HepG2 (cell line): Measurements from ENCODE around the gene TRPC1. TPM values are rescaled to one million over a fixed set of nuclear protein-coding genes. Genes with fewer than 3 reads are reported as not detected.

Experiments used
- FOXA1 ChIP-seq, 2 experiments: fragments of 450-650 bp in 1 of 2; sonication (generic) in 1 of 2; formaldehyde crosslinking in 1 of 2; IDR thresholded peaks; 2 replicates each; pipeline versions ENCODE4 v1.4.0 to v1.6.1; 2016 to 2020; ENCODE audit warnings: missing genetic modification reagents in 1 of 2
- KDM5B ChIP-seq: sonication (generic); formaldehyde crosslinking; IDR thresholded peaks from 2 replicates; pipeline ENCODE4 v1.4.0; 2020; ENCODE audit warnings: missing genetic modification reagents, mild to moderate bottlenecking, borderline replicate concordance
- MEIS2 ChIP-seq: sonication (generic); formaldehyde crosslinking; IDR thresholded peaks from 2 replicates; pipeline ENCODE4 v1.9.0; 2021; ENCODE audit warnings: mild to moderate bottlenecking, missing genetic modification reagents
- SAFB2 ChIP-seq: sonication (generic); formaldehyde crosslinking; IDR thresholded peaks from 2 replicates; pipeline ENCODE4 v1.5.1; 2020; ENCODE audit warnings: missing genetic modification reagents, low read depth, mild to moderate bottlenecking, borderline replicate concordance
- TCF12 ChIP-seq, 2 experiments: fragments of 450-650 bp in 1 of 2; sonication (generic) in 1 of 2; formaldehyde crosslinking in 1 of 2; IDR thresholded peaks; 2 replicates each; pipeline versions ENCODE4 v1.6.1 to v1.8.0; 2017 to 2022; ENCODE audit warnings: antibody characterized with exemption in 1 of 2, mild to moderate bottlenecking in 1 of 2, missing genetic modification reagents in 1 of 2, moderate library complexity in 1 of 2
- ZC3H4 ChIP-seq: sonication (generic); formaldehyde crosslinking; IDR thresholded peaks from 2 replicates; pipeline ENCODE4 v1.4.0; 2020; ENCODE audit warnings: missing genetic modification reagents, borderline replicate concordance
- ZFP90 ChIP-seq: sonication (generic); formaldehyde crosslinking; IDR thresholded peaks from 2 replicates; pipeline ENCODE4 v1.8.0; 2022; ENCODE audit warnings: missing genetic modification reagents, mild to moderate bottlenecking, inconsistent platforms, borderline replicate concordance
- ZNF10 ChIP-seq: sonication (generic); formaldehyde crosslinking; IDR thresholded peaks from 2 replicates; pipeline ENCODE4 v1.4.0; 2020; ENCODE audit warnings: mild to moderate bottlenecking, low read depth, missing genetic modification reagents, borderline replicate concordance
- ZNF451 ChIP-seq: sonication (generic); formaldehyde crosslinking; IDR thresholded peaks from 2 replicates; pipeline ENCODE4 v1.5.0; 2020; ENCODE audit warnings: mild to moderate bottlenecking, missing genetic modification reagents
- ZNF713 ChIP-seq: sonication (generic); formaldehyde crosslinking; IDR thresholded peaks from 2 replicates; pipeline ENCODE4 v1.4.0; 2020; ENCODE audit warnings: mild to moderate bottlenecking, missing genetic modification reagents
- ZNF878 ChIP-seq: sonication (generic); formaldehyde crosslinking; IDR thresholded peaks from 2 replicates; pipeline ENCODE4 v1.8.1; 2023; ENCODE audit warnings: mild to moderate bottlenecking, missing genetic modification reagents, moderate library complexity
- ZSCAN30 ChIP-seq: sonication (generic); formaldehyde crosslinking; IDR thresholded peaks from 2 replicates; pipeline ENCODE4 v1.5.0; 2020; ENCODE audit warnings: mild to moderate bottlenecking, missing genetic modification reagents
- polyA plus RNA-seq, 8 experiments: library from polyadenylated mRNA; depleted of rRNA in 3 of 8; stranded (reverse) in 7 of 8; unstranded in 1 of 8; fragments of >200 nt; fragmentation: Illumina TruSeq in 4 of 8; extraction: Trizol in 4 of 8; gene quantifications; 2 replicates each; pipeline versions ENCODE4 v1.2.1 to v1.2.3, GENCODE V29; 2011 to 2016; ENCODE audit warnings: low read depth in 4 of 8, missing spikeins in 1 of 8, mixed read lengths in 1 of 8; ENCODE audit not compliant: insufficient read depth in 1 of 8
- total RNA-seq, 5 experiments: library from RNA; depleted of rRNA; stranded (reverse); fragments of >200 nt; fragmentation: Illumina TruSeq; extraction: Trizol; gene quantifications; 2 replicates each; pipeline ENCODE4 v1.2.3, GENCODE V29; 2016; ENCODE audit warnings: low read depth in 1 of 5
- TF ChIP-seq, protein P1 (sequence below): IDR thresholded peaks from 2 replicates; pipeline ENCODE4 v1.6.1; 2016; ENCODE audit warnings: low read depth
- TF ChIP-seq, protein P2 (sequence below): sonication (generic); formaldehyde crosslinking; IDR thresholded peaks from 2 replicates; pipeline ENCODE4 v1.9.0; 2021; ENCODE audit warnings: mild to moderate bottlenecking, missing genetic modification reagents
- TF ChIP-seq, protein P3 (sequence below): sonication (generic); formaldehyde crosslinking; IDR thresholded peaks from 2 replicates; pipeline ENCODE4 v1.8.1; 2023; ENCODE audit warnings: mild to moderate bottlenecking, moderate library complexity, missing genetic modification reagents
- TF ChIP-seq, protein P4 (sequence below): sonication (generic); formaldehyde crosslinking; IDR thresholded peaks from 2 replicates; pipeline ENCODE4 v1.4.0; 2020; ENCODE audit warnings: missing genetic modification reagents, mild to moderate bottlenecking, borderline replicate concordance

TRPC1 gene
- total and polyA plus RNA-seq, 2 of the 13 experiments (the other 11 are each of a cell fraction or from before 2014, with no cell fraction given) = 10.8 to 13.1 TPM

DNA sequence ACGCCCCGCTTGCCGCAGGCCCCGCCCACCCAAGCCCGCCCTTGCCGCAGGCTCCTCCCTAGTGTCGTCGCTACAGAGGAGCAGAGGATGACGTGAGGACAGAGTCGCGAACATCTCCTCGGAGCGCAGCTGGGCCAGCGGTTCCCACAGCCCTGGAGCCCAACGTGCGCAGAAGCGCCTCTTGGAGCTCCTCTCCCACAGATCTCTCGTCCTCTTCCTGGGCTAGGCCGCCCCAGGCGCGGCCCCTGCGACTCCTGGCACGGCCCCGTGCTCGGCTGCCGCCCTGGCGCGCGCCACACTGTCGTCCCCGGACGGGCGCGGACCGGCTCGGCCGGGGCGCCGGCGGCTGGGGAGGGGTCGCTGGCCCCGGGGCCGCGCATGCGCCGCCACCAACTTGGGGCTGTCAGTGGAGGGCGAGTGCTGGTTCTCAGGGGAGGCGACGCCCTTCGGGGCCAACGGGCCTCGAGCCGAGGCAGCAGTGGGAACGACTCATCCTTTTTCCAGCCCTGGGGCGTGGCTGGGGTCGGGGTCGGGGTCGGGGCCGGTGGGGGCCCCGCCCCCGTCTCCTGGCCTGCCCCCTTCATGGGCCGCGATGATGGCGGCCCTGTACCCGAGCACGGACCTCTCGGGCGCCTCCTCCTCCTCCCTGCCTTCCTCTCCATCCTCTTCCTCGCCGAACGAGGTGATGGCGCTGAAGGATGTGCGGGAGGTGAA, at the start of gene TRPC1 (continued):
- TF ChIP-seq ZNF10 (CRISPR knock-in tag) (no peak), SAFB2 (CRISPR knock-in tag) (no peak), TCF12 (IDR thresholded peaks at IDR 0.05) (no peak), TCF12 (CRISPR knock-in tag; IDR thresholded peaks at IDR 0.05) (0 out of 2 replicates have a peak, but pooled peaks have one; percentile 18), MEIS2 (CRISPR knock-in tag) (0 out of 2 replicates have a peak, but pooled peaks have one; percentile 26), ZFP90 (CRISPR knock-in tag) (no peak), ZNF451 (CRISPR knock-in tag) (no peak), FOXA1 (IDR thresholded peaks at IDR 0.05) (no peak), FOXA1 (CRISPR knock-in tag; IDR thresholded peaks at IDR 0.05) (no peak), ZSCAN30 (CRISPR knock-in tag) (no peak), ZC3H4 (CRISPR knock-in tag) (0 out of 2 replicates have a peak, but pooled peaks have one; percentile 34), KDM5B (CRISPR knock-in tag) (no peak), ZNF713 (CRISPR knock-in tag) (no peak), ZNF878 (CRISPR knock-in tag) (no peak)
- TF ChIP-seq, protein P1, sequence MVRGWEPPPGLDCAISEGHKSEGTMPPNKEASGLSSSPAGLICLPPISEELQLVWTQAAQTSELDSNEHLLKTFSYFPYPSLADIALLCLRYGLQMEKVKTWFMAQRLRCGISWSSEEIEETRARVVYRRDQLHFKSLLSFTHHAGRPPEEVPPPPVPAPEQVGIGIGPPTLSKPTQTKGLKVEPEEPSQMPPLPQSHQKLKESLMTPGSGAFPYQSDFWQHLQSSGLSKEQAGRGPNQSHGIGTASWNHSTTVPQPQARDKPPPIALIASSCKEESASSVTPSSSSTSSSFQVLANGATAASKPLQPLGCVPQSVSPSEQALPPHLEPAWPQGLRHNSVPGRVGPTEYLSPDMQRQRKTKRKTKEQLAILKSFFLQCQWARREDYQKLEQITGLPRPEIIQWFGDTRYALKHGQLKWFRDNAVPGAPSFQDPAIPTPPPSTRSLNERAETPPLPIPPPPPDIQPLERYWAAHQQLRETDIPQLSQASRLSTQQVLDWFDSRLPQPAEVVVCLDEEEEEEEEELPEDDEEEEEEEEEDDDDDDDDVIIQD (CRISPR knock-in tag) = no peak
- TF ChIP-seq, protein P2, sequence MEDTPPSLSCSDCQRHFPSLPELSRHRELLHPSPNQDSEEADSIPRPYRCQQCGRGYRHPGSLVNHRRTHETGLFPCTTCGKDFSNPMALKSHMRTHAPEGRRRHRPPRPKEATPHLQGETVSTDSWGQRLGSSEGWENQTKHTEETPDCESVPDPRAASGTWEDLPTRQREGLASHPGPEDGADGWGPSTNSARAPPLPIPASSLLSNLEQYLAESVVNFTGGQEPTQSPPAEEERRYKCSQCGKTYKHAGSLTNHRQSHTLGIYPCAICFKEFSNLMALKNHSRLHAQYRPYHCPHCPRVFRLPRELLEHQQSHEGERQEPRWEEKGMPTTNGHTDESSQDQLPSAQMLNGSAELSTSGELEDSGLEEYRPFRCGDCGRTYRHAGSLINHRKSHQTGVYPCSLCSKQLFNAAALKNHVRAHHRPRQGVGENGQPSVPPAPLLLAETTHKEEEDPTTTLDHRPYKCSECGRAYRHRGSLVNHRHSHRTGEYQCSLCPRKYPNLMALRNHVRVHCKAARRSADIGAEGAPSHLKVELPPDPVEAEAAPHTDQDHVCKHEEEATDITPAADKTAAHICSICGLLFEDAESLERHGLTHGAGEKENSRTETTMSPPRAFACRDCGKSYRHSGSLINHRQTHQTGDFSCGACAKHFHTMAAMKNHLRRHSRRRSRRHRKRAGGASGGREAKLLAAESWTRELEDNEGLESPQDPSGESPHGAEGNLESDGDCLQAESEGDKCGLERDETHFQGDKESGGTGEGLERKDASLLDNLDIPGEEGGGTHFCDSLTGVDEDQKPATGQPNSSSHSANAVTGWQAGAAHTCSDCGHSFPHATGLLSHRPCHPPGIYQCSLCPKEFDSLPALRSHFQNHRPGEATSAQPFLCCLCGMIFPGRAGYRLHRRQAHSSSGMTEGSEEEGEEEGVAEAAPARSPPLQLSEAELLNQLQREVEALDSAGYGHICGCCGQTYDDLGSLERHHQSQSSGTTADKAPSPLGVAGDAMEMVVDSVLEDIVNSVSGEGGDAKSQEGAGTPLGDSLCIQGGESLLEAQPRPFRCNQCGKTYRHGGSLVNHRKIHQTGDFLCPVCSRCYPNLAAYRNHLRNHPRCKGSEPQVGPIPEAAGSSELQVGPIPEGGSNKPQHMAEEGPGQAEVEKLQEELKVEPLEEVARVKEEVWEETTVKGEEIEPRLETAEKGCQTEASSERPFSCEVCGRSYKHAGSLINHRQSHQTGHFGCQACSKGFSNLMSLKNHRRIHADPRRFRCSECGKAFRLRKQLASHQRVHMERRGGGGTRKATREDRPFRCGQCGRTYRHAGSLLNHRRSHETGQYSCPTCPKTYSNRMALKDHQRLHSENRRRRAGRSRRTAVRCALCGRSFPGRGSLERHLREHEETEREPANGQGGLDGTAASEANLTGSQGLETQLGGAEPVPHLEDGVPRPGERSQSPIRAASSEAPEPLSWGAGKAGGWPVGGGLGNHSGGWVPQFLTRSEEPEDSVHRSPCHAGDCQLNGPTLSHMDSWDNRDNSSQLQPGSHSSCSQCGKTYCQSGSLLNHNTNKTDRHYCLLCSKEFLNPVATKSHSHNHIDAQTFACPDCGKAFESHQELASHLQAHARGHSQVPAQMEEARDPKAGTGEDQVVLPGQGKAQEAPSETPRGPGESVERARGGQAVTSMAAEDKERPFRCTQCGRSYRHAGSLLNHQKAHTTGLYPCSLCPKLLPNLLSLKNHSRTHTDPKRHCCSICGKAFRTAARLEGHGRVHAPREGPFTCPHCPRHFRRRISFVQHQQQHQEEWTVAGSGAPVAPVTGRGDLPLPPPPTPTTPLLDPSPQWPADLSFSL (CRISPR knock-in tag) = no peak
- TF ChIP-seq, protein P3, sequence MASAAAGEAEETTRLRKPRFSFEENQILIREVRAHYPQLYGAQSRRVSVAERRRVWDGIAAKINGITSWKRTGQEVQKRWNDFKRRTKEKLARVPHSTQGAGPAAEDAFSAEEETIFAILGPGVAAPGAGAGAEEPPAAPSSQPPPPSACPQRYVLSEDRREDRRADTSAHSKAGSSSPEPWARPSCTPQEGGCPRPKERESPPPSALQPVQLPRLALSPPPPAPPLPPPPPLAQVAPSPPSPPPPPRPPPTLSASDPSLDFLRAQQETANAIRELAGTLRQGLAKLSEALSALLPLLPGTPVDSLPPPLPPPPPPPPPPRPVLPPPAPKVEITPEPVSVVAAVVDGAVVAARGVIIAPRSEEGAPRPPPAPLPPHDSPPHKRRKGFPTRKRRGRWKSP (CRISPR knock-in tag) = no peak
- TF ChIP-seq, protein P4, sequence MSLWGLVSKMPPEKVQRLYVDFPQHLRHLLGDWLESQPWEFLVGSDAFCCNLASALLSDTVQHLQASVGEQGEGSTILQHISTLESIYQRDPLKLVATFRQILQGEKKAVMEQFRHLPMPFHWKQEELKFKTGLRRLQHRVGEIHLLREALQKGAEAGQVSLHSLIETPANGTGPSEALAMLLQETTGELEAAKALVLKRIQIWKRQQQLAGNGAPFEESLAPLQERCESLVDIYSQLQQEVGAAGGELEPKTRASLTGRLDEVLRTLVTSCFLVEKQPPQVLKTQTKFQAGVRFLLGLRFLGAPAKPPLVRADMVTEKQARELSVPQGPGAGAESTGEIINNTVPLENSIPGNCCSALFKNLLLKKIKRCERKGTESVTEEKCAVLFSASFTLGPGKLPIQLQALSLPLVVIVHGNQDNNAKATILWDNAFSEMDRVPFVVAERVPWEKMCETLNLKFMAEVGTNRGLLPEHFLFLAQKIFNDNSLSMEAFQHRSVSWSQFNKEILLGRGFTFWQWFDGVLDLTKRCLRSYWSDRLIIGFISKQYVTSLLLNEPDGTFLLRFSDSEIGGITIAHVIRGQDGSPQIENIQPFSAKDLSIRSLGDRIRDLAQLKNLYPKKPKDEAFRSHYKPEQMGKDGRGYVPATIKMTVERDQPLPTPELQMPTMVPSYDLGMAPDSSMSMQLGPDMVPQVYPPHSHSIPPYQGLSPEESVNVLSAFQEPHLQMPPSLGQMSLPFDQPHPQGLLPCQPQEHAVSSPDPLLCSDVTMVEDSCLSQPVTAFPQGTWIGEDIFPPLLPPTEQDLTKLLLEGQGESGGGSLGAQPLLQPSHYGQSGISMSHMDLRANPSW (CRISPR knock-in tag) = no peak
